ENCODE measurements around the gene SMCP. TPM values are rescaled to one million over a fixed set of nuclear protein-coding genes. Genes with fewer than 3 reads are reported as not detected.

The SMCP gene
- total RNA-seq, 1 donor from 2014 or later = not detected

DNA sequence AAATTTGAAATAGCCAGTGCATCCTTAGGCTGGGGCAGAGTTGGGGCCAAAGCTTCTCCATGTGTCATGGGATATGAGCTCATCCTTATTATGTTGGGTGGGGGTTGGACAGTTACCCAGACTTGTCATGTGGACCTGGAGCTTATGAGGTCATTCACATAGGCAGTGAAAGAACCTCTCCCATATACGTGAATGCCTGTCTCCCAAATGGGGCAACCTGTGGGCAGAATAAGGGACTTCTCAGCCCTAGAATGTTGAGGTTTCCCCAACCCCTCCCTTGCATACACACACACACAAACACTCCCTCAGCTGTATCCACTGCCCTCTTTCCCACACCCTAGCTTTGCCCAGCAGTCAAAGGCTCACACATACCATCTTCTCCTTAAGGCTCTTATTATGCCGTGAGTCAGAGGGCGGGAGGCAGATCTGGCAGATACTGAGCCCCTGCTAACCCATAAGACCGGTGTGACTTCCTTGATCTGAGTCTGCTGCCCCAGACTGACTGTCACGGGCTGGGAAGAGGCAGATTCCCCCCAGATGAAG is 28.0 kb downstream of the SMCP start:
- Histone ChIP-seq H3K36me3 (ENCODE audit: insufficient read depth, low read length) (no peaks in the 10 kb centered on the region), H3K27me3 (ENCODE audit: insufficient read depth, low read length) (no peaks in the 10 kb centered on the region), H2AFZ (ENCODE audit: low read depth, low read length) (no peak overlapping the region), H3K9me3 (ENCODE audit: insufficient read depth, low read depth, low read length) (no peaks in the 10 kb centered on the region), H3K4me2 (ENCODE audit: low read length) (no peak overlapping the region), H3K9ac (ENCODE audit: low read length) (no peak overlapping the region), H3K4me3 (ENCODE audit: insufficient read depth, low read depth, low read length) (no peak overlapping the region), H3K79me2 (ENCODE audit: insufficient read depth, low read length) (no peaks in the 10 kb centered on the region), H4K20me1 (ENCODE audit: insufficient read depth, low read length) (no peaks in the 10 kb centered on the region), H3K4me1 (ENCODE audit: insufficient read depth, low read length) (peaks cover 4% of the 10 kb centered on the region), H3K27ac (ENCODE audit: low read depth, low read length) (no peak overlapping the region)
- DNase-seq (ENCODE audit: low read depth) (peak; percentile 65), FAIRE-seq (no peak)
- H3K36me3 Mint-ChIP-seq (ENCODE audit: low read depth, unreplicated experiment) = no peaks in the 10 kb centered on the region
- peaks cover 39% of the 10 kb centered on the region for H3K4me1 Mint-ChIP-seq (ENCODE audit: low read depth, unreplicated experiment)
- peak overlapping the region; percentile 98 for H3K27ac Mint-ChIP-seq (ENCODE audit: unreplicated experiment)
- peaks cover 8% of the 10 kb centered on the region for H3K9me3 Mint-ChIP-seq (ENCODE audit: unreplicated experiment)
- no peak for TF ChIP-seq EZH2 (IDR thresholded peaks at IDR 0.05; ENCODE audit: insufficient read depth, low read length)
- TF ChIP-seq, protein P1, sequence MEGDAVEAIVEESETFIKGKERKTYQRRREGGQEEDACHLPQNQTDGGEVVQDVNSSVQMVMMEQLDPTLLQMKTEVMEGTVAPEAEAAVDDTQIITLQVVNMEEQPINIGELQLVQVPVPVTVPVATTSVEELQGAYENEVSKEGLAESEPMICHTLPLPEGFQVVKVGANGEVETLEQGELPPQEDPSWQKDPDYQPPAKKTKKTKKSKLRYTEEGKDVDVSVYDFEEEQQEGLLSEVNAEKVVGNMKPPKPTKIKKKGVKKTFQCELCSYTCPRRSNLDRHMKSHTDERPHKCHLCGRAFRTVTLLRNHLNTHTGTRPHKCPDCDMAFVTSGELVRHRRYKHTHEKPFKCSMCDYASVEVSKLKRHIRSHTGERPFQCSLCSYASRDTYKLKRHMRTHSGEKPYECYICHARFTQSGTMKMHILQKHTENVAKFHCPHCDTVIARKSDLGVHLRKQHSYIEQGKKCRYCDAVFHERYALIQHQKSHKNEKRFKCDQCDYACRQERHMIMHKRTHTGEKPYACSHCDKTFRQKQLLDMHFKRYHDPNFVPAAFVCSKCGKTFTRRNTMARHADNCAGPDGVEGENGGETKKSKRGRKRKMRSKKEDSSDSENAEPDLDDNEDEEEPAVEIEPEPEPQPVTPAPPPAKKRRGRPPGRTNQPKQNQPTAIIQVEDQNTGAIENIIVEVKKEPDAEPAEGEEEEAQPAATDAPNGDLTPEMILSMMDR (IDR thresholded peaks at IDR 0.05; ENCODE audit: insufficient read depth, low read depth, low read length) = no peak
- H3K27me3 Mint-ChIP-seq (ENCODE audit: low read depth, unreplicated experiment) = peaks cover 28% of the 10 kb centered on the region
- no peak overlapping the region for H3K4me3 Mint-ChIP-seq (ENCODE audit: unreplicated experiment)

- DNase-seq (ENCODE audit: low read depth) (no peak), FAIRE-seq (no peak)
- H3K79me2 ChIP-seq (ENCODE audit: insufficient read depth, low read length) = no peaks in the 10 kb centered on the region
- H3K4me1 ChIP-seq (ENCODE audit: insufficient read depth, low read length) = peaks cover 4% of the 10 kb centered on the region
- Mint-ChIP-seq H3K36me3 (ENCODE audit: low read depth, unreplicated experiment) (no peaks in the 10 kb centered on the region), H3K27me3 (ENCODE audit: low read depth, unreplicated experiment) (peaks cover 31% of the 10 kb centered on the region), H3K4me1 (ENCODE audit: low read depth, unreplicated experiment) (peaks cover 41% of the 10 kb centered on the region), H3K9me3 (ENCODE audit: unreplicated experiment) (peaks cover 8% of the 10 kb centered on the region), H3K27ac (ENCODE audit: unreplicated experiment) (peak within 1 kb of the TSS; percentile 98), H3K4me3 (ENCODE audit: unreplicated experiment) (no peak within 1 kb of the TSS)
- no peaks in the 10 kb centered on the region for H3K36me3 ChIP-seq (ENCODE audit: insufficient read depth, low read length)
- H2AFZ ChIP-seq (ENCODE audit: low read depth, low read length) = no peak within 1 kb of the TSS
- H4K20me1 ChIP-seq (ENCODE audit: insufficient read depth, low read length) = no peaks in the 10 kb centered on the region
- no peaks in the 10 kb centered on the region for H3K27me3 ChIP-seq (ENCODE audit: insufficient read depth, low read length)
- H3K4me2 ChIP-seq (ENCODE audit: low read length) = no peak within 1 kb of the TSS
- no peaks in the 10 kb centered on the region for H3K9me3 ChIP-seq (ENCODE audit: insufficient read depth, low read depth, low read length)
- no peak within 1 kb of the TSS for H3K4me3 ChIP-seq (ENCODE audit: insufficient read depth, low read depth, low read length)
- no peak for TF ChIP-seq EZH2 (IDR thresholded peaks at IDR 0.05; ENCODE audit: insufficient read depth, low read length)
- TF ChIP-seq, protein P1 (IDR thresholded peaks at IDR 0.05; ENCODE audit: insufficient read depth, low read depth, low read length) = no peak
- no peak within 1 kb of the TSS for H3K9ac ChIP-seq (ENCODE audit: low read length)
- no peak within 1 kb of the TSS for H3K27ac ChIP-seq (ENCODE audit: low read depth, low read length)
Observed at GRCh38 chr1:152907686-152908601, 29.8 kb downstream of the SMCP start, which contains the start of gene IVL. IVL (plus strand) TSS chr1:152908546; CDS start chr1:152909798, 1,252 bp downstream.

Data from astrocyte (in vitro differentiated cells and primary cell).